GM23248 (cell line): ENCODE measurements around the gene UBE2N. TPM values are rescaled to one million over a fixed set of nuclear protein-coding genes. Genes with fewer than 3 reads are reported as not detected.

ENCODE experiments used
- DNase-seq: peaks from one replicate; pipeline ENCODE4 v3.0.0-alpha.2; 2015
- H2AFZ ChIP-seq: fragments of 200-600 bp; sonication (generic); 2 replicates; pipeline ENCODE4 v1.6.1; 2016; ENCODE audit warnings: antibody characterized with exemption
- H3F3A ChIP-seq: fragments of 200-600 bp; sonication (generic); 2 replicates; pipeline ENCODE4 v1.6.1; 2016; ENCODE audit warnings: mild to moderate bottlenecking, antibody characterized with exemption, mixed run types; ENCODE audit not compliant: insufficient read depth
- H3K27ac ChIP-seq: fragments of 200-600 bp; sonication (generic); 2 replicates; pipeline ENCODE4 v1.5.1; 2016; ENCODE audit warnings: mild to moderate bottlenecking
- H3K27me3 ChIP-seq: fragments of 200-600 bp; sonication (generic); replicated peaks from 2 replicates; pipeline ENCODE4 v1.6.1; 2016; ENCODE audit warnings: mild to moderate bottlenecking; ENCODE audit not compliant: insufficient read depth
- H3K36me3 ChIP-seq: fragments of 200-600 bp; sonication (generic); 2 replicates; pipeline ENCODE4 v1.6.1; 2016; ENCODE audit warnings: low read depth, mild to moderate bottlenecking
- H3K4me1 ChIP-seq: fragments of 200-600 bp; sonication (generic); 2 replicates; pipeline ENCODE4 v1.6.1; 2016; ENCODE audit warnings: mild to moderate bottlenecking; ENCODE audit not compliant: insufficient read depth
- H3K4me2 ChIP-seq: fragments of 200-600 bp; sonication (generic); one replicate; pipeline ENCODE4 v1.6.1; 2016; ENCODE audit warnings: mild to moderate bottlenecking; ENCODE audit not compliant: unreplicated experiment
- H3K4me3 ChIP-seq: fragments of 200-600 bp; sonication (generic); 2 replicates; pipeline ENCODE4 v1.5.1; 2016; ENCODE audit warnings: mild to moderate bottlenecking
- H3K79me2 ChIP-seq: fragments of 200-600 bp; sonication (generic); 2 replicates; pipeline ENCODE4 v1.6.1; 2016; ENCODE audit warnings: mild to moderate bottlenecking; ENCODE audit not compliant: insufficient read depth
- H3K9ac ChIP-seq: fragments of 200-600 bp; sonication (generic); 2 replicates; pipeline ENCODE4 v1.6.1; 2016; ENCODE audit warnings: mild to moderate bottlenecking
- H3K9me2 ChIP-seq: fragments of 200-600 bp; sonication (generic); 2 replicates; pipeline ENCODE4 v1.6.1; 2016; ENCODE audit warnings: mixed run types, mild to moderate bottlenecking, moderate library complexity; ENCODE audit not compliant: insufficient read depth
- H3K9me3 ChIP-seq: fragments of 200-600 bp; sonication (generic); one replicate; pipeline ENCODE4 v1.6.1; 2017; ENCODE audit warnings: low read depth
- H4K20me1 ChIP-seq: fragments of 200-600 bp; sonication (generic); 2 replicates; pipeline ENCODE4 v1.6.0; 2016; ENCODE audit not compliant: insufficient read depth
- EZH2 ChIP-seq: fragments of 200-600 bp; sonication (generic); IDR thresholded peaks from 2 replicates; pipeline ENCODE4 v1.6.1; 2018; ENCODE audit warnings: antibody characterized with exemption, mild to moderate bottlenecking; ENCODE audit not compliant: insufficient read depth, poor library complexity, severe bottlenecking
- EZH2phosphoT487 ChIP-seq: fragments of 200-600 bp; sonication (generic); IDR thresholded peaks from 2 replicates; pipeline ENCODE4 v1.6.1; 2018; ENCODE audit warnings: antibody characterized with exemption, moderate library complexity, mild to moderate bottlenecking, low read depth; ENCODE audit not compliant: insufficient read depth
- WGBS, 2 experiments: methylation state at CpG; one replicate each; pipeline ENCODE4 v1.1.6; 2015 to 2017; ENCODE audit warnings: low lambda C conversion rate in 2 of 2, low coverage in 1 of 2; ENCODE audit errors: missing lambda C conversion rate in 2 of 2; 5-methylcytosine and 5-hydroxymethylcytosine counted together
- in situ Hi-C: fragments of 300-500 bp; cut with MboI; formaldehyde crosslinking; loops from 2 replicates; pipeline ENCODE4 v1.15.0; 2020
- polyA plus RNA-seq: library from polyadenylated mRNA; unstranded; fragments of >200 nt; fragmentation: Nextera tagmentation; extraction: Ambion mirVana; gene quantifications from 2 replicates; pipeline ENCODE4 v1.2.1, GENCODE V29; 2016
- total RNA-seq: library from RNA; depleted of rRNA; stranded (reverse); fragments of >200 nt; shearing (Covaris generic); gene quantifications from 2 replicates; pipeline ENCODE4 v1.2.3, GENCODE V29; 2014

UBE2N gene
- total and polyA plus RNA-seq, 2 experiments from 2014 or later = 104 to 175 TPM

- no peak overlapping the region for H3K4me3 ChIP-seq
- no peak overlapping the region for H3K27ac ChIP-seq
- peaks cover 32% of the 10 kb centered on the region for H3F3A ChIP-seq
- H4K20me1 ChIP-seq = no peaks in the 10 kb centered on the region
- WGBS, 2 experiments = 87 to 96% methylated on average over 6 of the region's 6 CpGs
- TF ChIP-seq EZH2phosphoT487 (no peak), EZH2 (no peak)
- no peaks in the 10 kb centered on the region for H3K9me2 ChIP-seq
- H3K9ac ChIP-seq = no peak overlapping the region
- peaks cover 27% of the 10 kb centered on the region for H3K79me2 ChIP-seq
- in situ Hi-C loops = no loop called here
- peaks cover 21% of the 10 kb centered on the region for H3K4me1 ChIP-seq
- no peak for DNase-seq
- no peaks in the 10 kb centered on the region for H3K36me3 ChIP-seq
- H2AFZ ChIP-seq = peak overlapping the region; percentile 95
- H3K9me3 ChIP-seq = no peaks in the 10 kb centered on the region
- no peaks in the 10 kb centered on the region for H3K27me3 ChIP-seq
- peak overlapping the region; percentile 97 for H3K4me2 ChIP-seq
These were observed 65.8 kb downstream of the UBE2N start for GRCh38 chr12:93375906-93376305.

- H3K27ac ChIP-seq = no peak overlapping the region
- no peaks in the 10 kb centered on the region for H3K9me2 ChIP-seq
- DNase-seq = no peak
- no peaks in the 10 kb centered on the region for H3K36me3 ChIP-seq
- WGBS, 2 experiments = 93 to 96% methylated on average over 2 of the region's 2 CpGs
- no peaks in the 10 kb centered on the region for H3K27me3 ChIP-seq
- no peaks in the 10 kb centered on the region for H4K20me1 ChIP-seq
- H3K79me2 ChIP-seq = peaks cover 9% of the 10 kb centered on the region
- in situ Hi-C loops = no loop called here
- no peak overlapping the region for H3K4me2 ChIP-seq
- TF ChIP-seq EZH2phosphoT487 (no peak), EZH2 (no peak)
- H3K4me1 ChIP-seq = peaks cover 13% of the 10 kb centered on the region
- H3K9me3 ChIP-seq = no peaks in the 10 kb centered on the region
- H3K9ac ChIP-seq = no peak overlapping the region
- H2AFZ ChIP-seq = no peak overlapping the region
- no peak overlapping the region for H3K4me3 ChIP-seq
- peaks cover 14% of the 10 kb centered on the region for H3F3A ChIP-seq
These were observed 67.6 kb downstream of the UBE2N start for GRCh38 chr12:93373961-93374656.

- WGBS, 2 experiments = 88 to 92% methylated on average over 6 of the region's 6 CpGs
These were observed 70.8 kb downstream of the UBE2N start for GRCh38 chr12:93370947-93371346.

GRCh38 chr12:93369505-93369904, 72.2 kb downstream of the UBE2N start:
- TF ChIP-seq EZH2 = no peak
- TF ChIP-seq EZH2phosphoT487 = no peak
- no peaks in the 10 kb centered on the region for H3K79me2 ChIP-seq
- no peak for DNase-seq
- in situ Hi-C loops = no loop called here
- no peak overlapping the region for H2AFZ ChIP-seq
- no peaks in the 10 kb centered on the region for H3K4me1 ChIP-seq
- no peaks in the 10 kb centered on the region for H3K27me3 ChIP-seq
- no peaks in the 10 kb centered on the region for H3K36me3 ChIP-seq
- no peak overlapping the region for H3K27ac ChIP-seq
- no peak overlapping the region for H3K9ac ChIP-seq
- no peak overlapping the region for H3K4me3 ChIP-seq
- H3K9me2 ChIP-seq = no peaks in the 10 kb centered on the region
- no peaks in the 10 kb centered on the region for H4K20me1 ChIP-seq
- H3K4me2 ChIP-seq = no peak overlapping the region
- H3F3A ChIP-seq = no peaks in the 10 kb centered on the region
- no peaks in the 10 kb centered on the region for H3K9me3 ChIP-seq

More at GRCh38 chr12:93370947-93371346, 70.8 kb downstream of the UBE2N start:
- in situ Hi-C loops = no loop called here
- no peak overlapping the region for H3K4me3 ChIP-seq
- no peaks in the 10 kb centered on the region for H3K36me3 ChIP-seq
- H4K20me1 ChIP-seq = no peaks in the 10 kb centered on the region
- no peaks in the 10 kb centered on the region for H3K4me1 ChIP-seq
- no peak overlapping the region for H3K4me2 ChIP-seq
- no peak overlapping the region for H3K27ac ChIP-seq
- no peak for DNase-seq
- H3K9me2 ChIP-seq = no peaks in the 10 kb centered on the region
- TF ChIP-seq EZH2 (no peak), EZH2phosphoT487 (no peak)
- no peak overlapping the region for H3K9ac ChIP-seq
- no peak overlapping the region for H2AFZ ChIP-seq
- no peaks in the 10 kb centered on the region for H3K79me2 ChIP-seq
- H3K27me3 ChIP-seq = no peaks in the 10 kb centered on the region
- H3F3A ChIP-seq = no peaks in the 10 kb centered on the region
- H3K9me3 ChIP-seq = no peaks in the 10 kb centered on the region
